Measurements from ENCODE around the gene CAMK1. TPM values are rescaled to one million over a fixed set of nuclear protein-coding genes. Genes with fewer than 3 reads are reported as not detected.
A peak's percentile ranks its signal among the peaks of the same experiment; 100 is the strongest.

The CAMK1 gene
- total and polyA plus RNA-seq, 7 donors: 14.0 to 57.8 (median 45.7) TPM

- WGBS, 2 donors: 81 to 87% methylated on average over 5 of the region's 5 CpGs
- peaks cover 0 to 25% (median 10%) of the 10 kb centered on the region in 4 donors for H3K4me1 ChIP-seq
- no peak overlapping the region for H3K27ac ChIP-seq
- no peaks in the 10 kb centered on the region for H3K36me3 ChIP-seq
- no peaks in the 10 kb centered on the region for H3K27me3 ChIP-seq
- TF ChIP-seq POLR2AphosphoS5 (IDR thresholded peaks at IDR 0.05): no peak
- TF ChIP-seq EP300 (IDR thresholded peaks at IDR 0.05): no peak
- no peak for TF ChIP-seq CTCF (IDR thresholded peaks at IDR 0.05)
- no peak for TF ChIP-seq POLR2A (IDR thresholded peaks at IDR 0.05)
- H3K9me3 ChIP-seq: no peaks in the 10 kb centered on the region
- H3K4me3 ChIP-seq: no peak overlapping the region
- intact Hi-C loops (cut with DNase I): loop anchor here (5.0 to 10.0 kb wide), 4 partner anchors 90 to 1020 kb away; no protein-coding TSS in a partner anchor
- DNase-seq: no peak
Measured at GRCh38 chr3:9716801-9717555, 52.8 kb downstream of the CAMK1 start.

- Histone ChIP-seq H3K4me3 (no peak overlapping the region), H3K4me1 (peaks cover 0 to 19% (median 10%) of the 10 kb centered on the region in 4 donors), H3K36me3 (no peaks in the 10 kb centered on the region), H3K9me3 (no peaks in the 10 kb centered on the region), H3K27me3 (no peaks in the 10 kb centered on the region), H3K27ac (peak overlapping the region; percentile 68 to 80 (median 72))
- DNase-seq: peak; percentile 94
- peak; percentile 23 to 68 (median 66) for TF ChIP-seq POLR2AphosphoS5 (IDR thresholded peaks at IDR 0.05)
- no peak for TF ChIP-seq EP300 (IDR thresholded peaks at IDR 0.05)
- no peak for TF ChIP-seq POLR2A (IDR thresholded peaks at IDR 0.05)
- peak; percentile 74 to 81 (median 79) for TF ChIP-seq CTCF (IDR thresholded peaks at IDR 0.05)
- intact Hi-C loops (cut with DNase I): loop anchor here (5.0 to 10.0 kb wide), 4 partner anchors 91 to 1021 kb away; no protein-coding TSS in a partner anchor
- 19 to 27% methylated on average over 6 of the region's 6 CpGs for WGBS, 2 donors
Measured at GRCh38 chr3:9715764-9716437, 53.8 kb downstream of the CAMK1 start.

- intact Hi-C loops (cut with DNase I): loop anchor here (5.0 to 10.0 kb wide), 4 partner anchors 92 to 1022 kb away; no protein-coding TSS in a partner anchor
- 14 to 30% methylated on average over 4 of the region's 4 CpGs for WGBS, 2 donors
- peak overlapping the region; percentile 36 to 80 (median 60) for H3K27ac ChIP-seq
- H3K27me3 ChIP-seq: no peaks in the 10 kb centered on the region
- no peaks in the 10 kb centered on the region for H3K9me3 ChIP-seq
- no peak overlapping the region for H3K4me3 ChIP-seq
- no peak for DNase-seq
- peaks cover 0 to 16% (median 10%) of the 10 kb centered on the region in 4 donors for H3K4me1 ChIP-seq
- no peaks in the 10 kb centered on the region for H3K36me3 ChIP-seq
- TF ChIP-seq POLR2AphosphoS5 (IDR thresholded peaks at IDR 0.05) (no peak), POLR2A (IDR thresholded peaks at IDR 0.05) (no peak), EP300 (IDR thresholded peaks at IDR 0.05) (no peak)
Measured at GRCh38 chr3:9715136-9715535, 54.6 kb downstream of the CAMK1 start.

- Histone ChIP-seq H3K36me3 (no peaks in the 10 kb centered on the region), H3K27me3 (no peaks in the 10 kb centered on the region), H3K4me3 (no peak overlapping the region), H3K27ac (no peak overlapping the region), H3K9me3 (no peaks in the 10 kb centered on the region), H3K4me1 (peaks cover 0 to 16% (median 10%) of the 10 kb centered on the region in 4 donors)
- intact Hi-C loops (cut with DNase I): loop anchor here (10.0 kb wide), 1 partner anchor 512 kb away; no protein-coding TSS in a partner anchor
- WGBS, 2 donors: 89 to 92% methylated on average over 4 of the region's 4 CpGs
- DNase-seq: no peak
- no peak for TF ChIP-seq CTCF (IDR thresholded peaks at IDR 0.05)
- no peak for TF ChIP-seq POLR2A (IDR thresholded peaks at IDR 0.05)
- TF ChIP-seq POLR2AphosphoS5 (IDR thresholded peaks at IDR 0.05): no peak
- no peak for TF ChIP-seq EP300 (IDR thresholded peaks at IDR 0.05)
Measured at GRCh38 chr3:9713142-9713541, 56.6 kb downstream of the CAMK1 start.

- Histone ChIP-seq H3K27me3 (no peaks in the 10 kb centered on the region), H3K4me1 (peaks cover 0 to 16% (median 10%) of the 10 kb centered on the region in 4 donors), H3K27ac (no peak overlapping the region), H3K9me3 (no peaks in the 10 kb centered on the region), H3K4me3 (no peak overlapping the region), H3K36me3 (no peaks in the 10 kb centered on the region)
- TF ChIP-seq CTCF (IDR thresholded peaks at IDR 0.05): no peak
- TF ChIP-seq EP300 (IDR thresholded peaks at IDR 0.05): no peak
- TF ChIP-seq POLR2AphosphoS5 (IDR thresholded peaks at IDR 0.05): no peak
- no peak for TF ChIP-seq POLR2A (IDR thresholded peaks at IDR 0.05)
- 65 to 93% methylated on average over 2 of the region's 2 CpGs for WGBS, 2 donors
- DNase-seq: no peak
- intact Hi-C loops (cut with DNase I): loop anchor here (10.0 kb wide), 1 partner anchor 512 kb away; no protein-coding TSS in a partner anchor
Measured at GRCh38 chr3:9712415-9712814, 57.3 kb downstream of the CAMK1 start.
